ENCODE data around the gene SLC43A2.
"Not testable (repeated sequence)": the region's sequence is repeated elsewhere in the genome, so short reads cannot be mapped to it uniquely, and the experiment has no call there.

The SLC43A2 gene

GRCh38 chr17:1627982-1628855, at the start of gene SLC43A2:
TSS of gene SLC43A2 (minus strand) at chr17:1628834. CDS start at chr17:1627874, 960 bp downstream.
- peak; percentile 69 to 71 for DNase-seq

GRCh38 chr17:1676401-1676800, 47.8 kb upstream of the SLC43A2 start:
- DNase-seq = no peak

- no peak for DNase-seq
Measured at GRCh38 chr17:1673041-1673785, 44.6 kb upstream of the SLC43A2 start.

GRCh38 chr17:1663934-1664333, 35.3 kb upstream of the SLC43A2 start:
- not testable (repeated sequence) for DNase-seq

- no peak for DNase-seq
Measured at GRCh38 chr17:1661045-1661444, 32.4 kb upstream of the SLC43A2 start.

- DNase-seq = no peak
Measured at GRCh38 chr17:1658100-1658499, 29.5 kb upstream of the SLC43A2 start.

GRCh38 chr17:1653735-1654134, 25.1 kb upstream of the SLC43A2 start:
- no peak for DNase-seq

GRCh38 chr17:1652794-1653193, 24.2 kb upstream of the SLC43A2 start:
- not testable (repeated sequence) for DNase-seq

GRCh38 chr17:1651559-1651844, 22.9 kb upstream of the SLC43A2 start:
- no peak for DNase-seq

- no peak for DNase-seq
Measured at GRCh38 chr17:1650731-1651558, 22.3 kb upstream of the SLC43A2 start.

GRCh38 chr17:1649844-1650501, 21.3 kb upstream of the SLC43A2 start, which contains the start of gene RILP:
TSS of gene RILP (minus strand) at chr17:1649866. CDS start at chr17:1649804, 62 bp downstream.
- DNase-seq = no peak

- DNase-seq = peak; percentile 91 to 95
Measured at GRCh38 chr17:1648963-1649843, 20.6 kb upstream of the SLC43A2 start.

GRCh38 chr17:1648173-1648962, 19.7 kb upstream of the SLC43A2 start:
- no peak for DNase-seq

- DNase-seq = no peak
Measured at GRCh38 chr17:1647802-1648171, 19.2 kb upstream of the SLC43A2 start.

- no peak for DNase-seq
Measured at GRCh38 chr17:1646199-1646875, 17.7 kb upstream of the SLC43A2 start.

- no peak for DNase-seq
Measured at GRCh38 chr17:1645207-1646171, 16.9 kb upstream of the SLC43A2 start, which contains the start of gene SCARF1. TSS of gene SCARF1 (minus strand) at chr17:1645732. CDS start at chr17:1645697, 35 bp downstream.

- DNase-seq = peak; percentile 32 to 34
Measured at GRCh38 chr17:1644493-1645206, 16.0 kb upstream of the SLC43A2 start.

- DNase-seq = no peak
Measured at GRCh38 chr17:1643999-1644492, 15.4 kb upstream of the SLC43A2 start.

All from stimulated activated CD4-positive, alpha-beta T cell treated with anti-CD3 and anti-CD28 coated beads, Interleukin-2, amount 100 ng/mL, for 48 hours (primary cell).